HG03460 (cell line): ENCODE data around the gene FBXL14.

Experiments
- ATAC-seq: cut with Tn5 transposase; IDR thresholded peaks from one replicate; pipeline ENCODE4 v1.9.1; 2021; ENCODE audit not compliant: unreplicated experiment

FBXL14 gene

GRCh38 chr12:1593174-1594005 is 991 bp downstream of the FBXL14 start:
- ATAC-seq = peak; percentile 18

- ATAC-seq = peak; percentile 26
Measured at GRCh38 chr12:1592444-1593173, 1.8 kb downstream of the FBXL14 start.

- no peak for ATAC-seq
Measured at GRCh38 chr12:1591543-1591942, 2.8 kb downstream of the FBXL14 start.

GRCh38 chr12:1591034-1591433 is 3.3 kb downstream of the FBXL14 start:
- no peak for ATAC-seq

GRCh38 chr12:1590221-1590979 is 4.0 kb downstream of the FBXL14 start:
- no peak for ATAC-seq

GRCh38 chr12:1588575-1588947 is 5.8 kb downstream of the FBXL14 start:
- no peak for ATAC-seq

GRCh38 chr12:1587927-1588574 is 6.3 kb downstream of the FBXL14 start:
- no peak for ATAC-seq

GRCh38 chr12:1584326-1584725 is 10.1 kb downstream of the FBXL14 start:
- no peak for ATAC-seq

GRCh38 chr12:1583421-1584078 is 10.8 kb downstream of the FBXL14 start:
- no peak for ATAC-seq

GRCh38 chr12:1582709-1583050 is 11.7 kb downstream of the FBXL14 start:
- no peak for ATAC-seq

GRCh38 chr12:1581973-1582708 is 12.2 kb downstream of the FBXL14 start:
- ATAC-seq = no peak

GRCh38 chr12:1580526-1580925 is 13.9 kb downstream of the FBXL14 start:
- no peak for ATAC-seq

GRCh38 chr12:1579651-1580435 is 14.5 kb downstream of the FBXL14 start:
- no peak for ATAC-seq

- ATAC-seq = no peak
Measured at GRCh38 chr12:1576410-1577241, 17.8 kb downstream of the FBXL14 start.

- no peak for ATAC-seq
Measured at GRCh38 chr12:1575408-1576401, 18.7 kb downstream of the FBXL14 start.

GRCh38 chr12:1574865-1575259 is 19.5 kb downstream of the FBXL14 start:
- no peak for ATAC-seq
